Endothelial cell of umbilical vein (primary cell): ENCODE measurements around the gene C14orf132. TPM values are rescaled to one million over a fixed set of nuclear protein-coding genes. Genes with fewer than 3 reads are reported as not detected.

ENCODE experiments used
- BruUV-seq: library from RNA; stranded (reverse); fragments of 400-500 nt; replicated peaks from 2 replicates; lab custom pipeline; 2021; lab: Mats Ljungman, UMichigan
- CTCF ChIA-PET: fragments of 300-600, 350-600 bp; sonication (Branson Sonifier 250); formaldehyde crosslinking; loops from one replicate; lab custom pipeline; 2021; ENCODE audit warnings: antibody characterized with exemption, inconsistent platforms; lab: Charles Lee
- POLR2A ChIA-PET: fragments of 300-600, 350-600 bp; sonication (Branson Sonifier 250); formaldehyde crosslinking; loops from one replicate; lab custom pipeline; 2021; ENCODE audit warnings: antibody characterized with exemption, inconsistent platforms; lab: Charles Lee
- DNase-seq: peaks from one replicate; pipeline ENCODE4 v3.0.0-alpha.2; 2011; ENCODE audit warnings: low read depth, low spot score
- FAIRE-seq: peaks from 2 replicates; lab custom pipeline; 2011; peaks lifted over from hg19 to GRCh38; lab: Jason Lieb, UNC
- H2AFZ ChIP-seq: 2 replicates; pipeline ENCODE4 v1.6.0; 2012; ENCODE audit warnings: low read depth, low read length, control low read depth, inconsistent platforms
- H3K27ac ChIP-seq: 2 replicates; pipeline ENCODE4 v1.5.1; 2011; ENCODE audit warnings: low read depth, mild to moderate bottlenecking, control low read depth, low read length, moderate library complexity; ENCODE audit not compliant: insufficient read depth
- H3K27me3 ChIP-seq, 2 experiments: 2 replicates each; pipeline versions ENCODE4 v1.6.0 to v1.6.1; 2011; ENCODE audit warnings: low read length in 2 of 2, mixed read lengths in 1 of 2; ENCODE audit not compliant: control insufficient read depth in 2 of 2, insufficient read depth in 2 of 2
- H3K36me3 ChIP-seq, 2 experiments: 2 replicates in 1 of 2; 3 replicates in 1 of 2; pipeline ENCODE4 v1.5.1; 2011; ENCODE audit warnings: low read length in 2 of 2, mild to moderate bottlenecking in 1 of 2, moderate library complexity in 1 of 2; ENCODE audit not compliant: control insufficient read depth in 2 of 2, insufficient read depth in 2 of 2; ENCODE audit errors: extremely low read depth in 1 of 2
- H3K4me1 ChIP-seq: 3 replicates; pipeline ENCODE4 v1.5.1; 2011; ENCODE audit warnings: mild to moderate bottlenecking, low read length; ENCODE audit not compliant: control insufficient read depth, insufficient read depth; ENCODE audit errors: extremely low read depth
- H3K4me2 ChIP-seq: 2 replicates; pipeline ENCODE4 v1.6.1; 2011; ENCODE audit warnings: low read length, control low read depth, mixed read lengths; ENCODE audit not compliant: insufficient read depth
- H3K4me3 ChIP-seq, 3 experiments: fragments of 200-600 bp in 1 of 3; sonication (generic), shearing (Covaris generic) in 1 of 3; replicated peaks in 1 of 3; 2 replicates each; pipeline ENCODE4 v1.5.1; 2011 to 2016; ENCODE audit warnings: control low read depth in 3 of 3, low read length in 3 of 3, mild to moderate bottlenecking in 2 of 3, inconsistent platforms in 1 of 3, low read depth in 1 of 3, moderate library complexity in 1 of 3; ENCODE audit not compliant: insufficient read depth in 1 of 3
- H3K79me2 ChIP-seq: 2 replicates; pipeline ENCODE4 v1.6.0; 2012; ENCODE audit warnings: low read length, inconsistent platforms; ENCODE audit not compliant: control insufficient read depth, insufficient read depth
- H3K9ac ChIP-seq: replicated peaks from 2 replicates; pipeline ENCODE3; 2011; ENCODE audit warnings: low read length, control low read depth; ENCODE audit not compliant: insufficient read depth; ENCODE audit errors: extremely low read depth
- H3K9me1 ChIP-seq: replicated peaks from 3 replicates; pipeline ENCODE4 v1.6.0; 2011; ENCODE audit warnings: mild to moderate bottlenecking, low read length; ENCODE audit not compliant: control insufficient read depth, insufficient read depth; ENCODE audit errors: extremely low read depth
- H3K9me3 ChIP-seq: replicated peaks from 2 replicates; pipeline ENCODE4 v1.5.1; 2012; ENCODE audit warnings: low read length, inconsistent platforms; ENCODE audit not compliant: control insufficient read depth, insufficient read depth
- H4K20me1 ChIP-seq: replicated peaks from 2 replicates; pipeline ENCODE3; 2011; ENCODE audit warnings: mild to moderate bottlenecking, low read length; ENCODE audit not compliant: control insufficient read depth, insufficient read depth; ENCODE audit errors: extremely low read depth
- CTCF ChIP-seq, 2 donors: IDR thresholded peaks; 1 replicate in 1 of 2; 2 replicates in 1 of 2; pipeline ENCODE4 v1.5.1; 2011; ENCODE audit warnings: low read length in 2 of 2, mild to moderate bottlenecking in 2 of 2, moderate library complexity in 2 of 2, control low read depth in 1 of 2, inconsistent platforms in 1 of 2, low read depth in 1 of 2; ENCODE audit not compliant: insufficient read depth in 1 of 2; ENCODE audit errors: extremely low read depth in 1 of 2
- EZH2 ChIP-seq: IDR thresholded peaks from 2 replicates; pipeline ENCODE4 v1.6.1; 2012; ENCODE audit warnings: borderline replicate concordance, low read depth, mild to moderate bottlenecking, moderate library complexity, low read length, inconsistent platforms; ENCODE audit not compliant: severe bottlenecking
- FOS ChIP-seq: IDR thresholded peaks from 2 replicates; pipeline ENCODE4 v1.6.1; 2011; ENCODE audit warnings: mild to moderate bottlenecking, low read length, moderate library complexity, borderline replicate concordance; ENCODE audit not compliant: insufficient read depth
- GATA2 ChIP-seq: IDR thresholded peaks from 2 replicates; pipeline ENCODE4 v1.7.0; 2011; ENCODE audit warnings: low read depth, mild to moderate bottlenecking, moderate library complexity, mixed read lengths, low read length; ENCODE audit not compliant: insufficient read length, insufficient read depth
- JUN ChIP-seq: IDR thresholded peaks from 2 replicates; pipeline ENCODE4 v1.6.1; 2011; ENCODE audit warnings: borderline replicate concordance, low read depth; ENCODE audit not compliant: insufficient read length, insufficient read depth
- MYC ChIP-seq: IDR thresholded peaks from one replicate; pipeline ENCODE4 v1.6.1; 2011; ENCODE audit warnings: mild to moderate bottlenecking, low read depth, low read length
- POLR2A ChIP-seq: IDR thresholded peaks from 2 replicates; pipeline ENCODE4 v1.6.1; 2012; ENCODE audit warnings: low read depth, mild to moderate bottlenecking, control low read depth, low read length
- POLR2AphosphoS5 ChIP-seq: IDR thresholded peaks from 2 replicates; pipeline ENCODE4 v1.6.1; 2012; ENCODE audit warnings: low read depth, mild to moderate bottlenecking, control low read depth, low read length, moderate library complexity; ENCODE audit not compliant: insufficient read depth
- dilution Hi-C: fragments of 300-500 bp; cut with MboI; formaldehyde crosslinking; loops from one replicate; pipeline ENCODE4 v1.15.0; 2019; ENCODE audit warnings: low sequenced_read_pairs; ENCODE audit not compliant: extremely low pct_ligation_motif_present
- intact Hi-C: fragments of 100-400 bp; cut with micrococcal nuclease; formaldehyde crosslinking; loops from one replicate; pipeline ENCODE4 v1.10.0; 2022
- polyA plus RNA-seq, 4 experiments: library from polyadenylated mRNA; depleted of rRNA in 3 of 4; stranded (reverse) in 3 of 4; unstranded in 1 of 4; fragments of >200 nt; gene quantifications; 2 replicates each; pipeline versions ENCODE4 v1.2.1 to v1.2.3, GENCODE V29; 2011 to 2012; ENCODE audit warnings: missing spikeins in 1 of 4
- total RNA-seq: library from RNA; stranded (reverse); gene quantifications from 2 replicates; pipeline ENCODE4 v1.2.3, GENCODE V29; 2021
- TF ChIP-seq, protein P1 (sequence below): IDR thresholded peaks from 2 replicates; pipeline ENCODE4 v1.6.1; 2011; ENCODE audit not compliant: insufficient read depth, insufficient read length

The C14orf132 gene
- total and polyA plus RNA-seq, 2 donors (not counting 3 experiments of a cell fraction or from before 2014, with no cell fraction given) = 3.2 to 7.6 TPM

- no TSS peak for BruUV-seq
- ChIA-PET CTCF (no interaction called here), POLR2A (no interaction called here)
- dilution Hi-C loops = no loop called here
- Histone ChIP-seq H2AFZ (no peak overlapping the region), H3K9ac (no peak overlapping the region), H3K9me1 (no peaks in the 10 kb centered on the region), H3K36me3 (no peaks in the 10 kb centered on the region), H3K4me3 (no peak overlapping the region), H3K9me3 (no peaks in the 10 kb centered on the region), H3K27me3 (no peaks in the 10 kb centered on the region), H4K20me1 (no peaks in the 10 kb centered on the region), H3K27ac (no peak overlapping the region), H3K79me2 (no peaks in the 10 kb centered on the region), H3K4me2 (no peak overlapping the region), H3K4me1 (peaks cover 6% of the 10 kb centered on the region)
- intact Hi-C loops = loop anchor here (1.0 kb wide), 2 partner anchors 9 to 32 kb away; no protein-coding TSS in a partner anchor
- peak; percentile 64 for TF ChIP-seq JUN
- TF ChIP-seq GATA2 = no peak
- FAIRE-seq (no peak), DNase-seq (peak; percentile 85)
Measured at GRCh38 chr14:96136371-96137005, 97.3 kb downstream of the C14orf132 start.

- no peak overlapping the region for H3K9ac ChIP-seq
- no peaks in the 10 kb centered on the region for H3K9me3 ChIP-seq
- no peak overlapping the region for H3K27ac ChIP-seq
- intact Hi-C loops (no loop called here), dilution Hi-C loops (no loop called here)
- no peaks in the 10 kb centered on the region for H3K27me3 ChIP-seq
- ChIA-PET POLR2A (no interaction called here), CTCF (no interaction called here)
- no peak for FAIRE-seq
- DNase-seq = no peak
- no peaks in the 10 kb centered on the region for H3K79me2 ChIP-seq
- H3K4me3 ChIP-seq = no peak overlapping the region
- no TSS peak for BruUV-seq
- H3K36me3 ChIP-seq = no peaks in the 10 kb centered on the region
- H4K20me1 ChIP-seq = no peaks in the 10 kb centered on the region
- H3K4me2 ChIP-seq = no peak overlapping the region
- TF ChIP-seq CTCF (IDR thresholded peaks at IDR 0.05; ENCODE audit: extremely low read depth in 1 of 2, insufficient read depth in 1 of 2, low read depth in 1 of 2, low read length in 2 of 2) = no peak
- no peak for TF ChIP-seq MYC
- TF ChIP-seq FOS = no peak
- TF ChIP-seq POLR2AphosphoS5 = no peak
- TF ChIP-seq JUN = no peak
- no peak for TF ChIP-seq GATA2
- no peak for TF ChIP-seq POLR2A
- no peak for TF ChIP-seq EZH2
- TF ChIP-seq, protein P1, sequence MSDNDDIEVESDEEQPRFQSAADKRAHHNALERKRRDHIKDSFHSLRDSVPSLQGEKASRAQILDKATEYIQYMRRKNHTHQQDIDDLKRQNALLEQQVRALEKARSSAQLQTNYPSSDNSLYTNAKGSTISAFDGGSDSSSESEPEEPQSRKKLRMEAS = no peak
- no peaks in the 10 kb centered on the region for H3K9me1 ChIP-seq
- H3K4me1 ChIP-seq = peaks cover 6% of the 10 kb centered on the region
- no peak overlapping the region for H2AFZ ChIP-seq
Measured at GRCh38 chr14:96138241-96138640, 99.1 kb downstream of the C14orf132 start.
